HG02610 (cell line): ENCODE measurements around the gene DNAJC3.

Experiments
- ATAC-seq: cut with Tn5 transposase; IDR thresholded peaks from one replicate; pipeline ENCODE4 v1.9.1; 2021; ENCODE audit warnings: mild to moderate bottlenecking, moderate library complexity; ENCODE audit not compliant: unreplicated experiment

Gene DNAJC3

DNA sequence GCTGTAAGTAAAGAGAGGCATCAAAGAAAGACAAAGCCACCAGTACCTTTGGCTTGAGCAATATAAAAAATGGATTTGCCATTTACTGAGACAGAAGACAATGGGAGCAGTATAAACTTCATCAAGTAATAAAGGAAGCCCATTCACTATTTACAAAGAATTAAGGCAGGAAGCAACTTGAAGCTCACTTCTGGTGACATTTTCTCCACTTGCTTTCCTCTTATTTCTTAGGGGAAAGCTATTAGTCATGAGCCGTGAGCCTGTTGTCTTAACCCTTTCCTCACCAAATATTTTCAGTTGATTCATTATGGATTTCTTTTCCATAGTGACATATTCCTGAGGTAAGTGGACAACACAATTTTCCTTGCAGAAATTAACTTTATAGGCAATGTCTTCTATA lies 156.8 kb downstream of the DNAJC3 start:
- no peak for ATAC-seq

GRCh38 chr13:95834134-95834765 lies 157.3 kb downstream of the DNAJC3 start:
- ATAC-seq, result peak; percentile 81

DNA sequence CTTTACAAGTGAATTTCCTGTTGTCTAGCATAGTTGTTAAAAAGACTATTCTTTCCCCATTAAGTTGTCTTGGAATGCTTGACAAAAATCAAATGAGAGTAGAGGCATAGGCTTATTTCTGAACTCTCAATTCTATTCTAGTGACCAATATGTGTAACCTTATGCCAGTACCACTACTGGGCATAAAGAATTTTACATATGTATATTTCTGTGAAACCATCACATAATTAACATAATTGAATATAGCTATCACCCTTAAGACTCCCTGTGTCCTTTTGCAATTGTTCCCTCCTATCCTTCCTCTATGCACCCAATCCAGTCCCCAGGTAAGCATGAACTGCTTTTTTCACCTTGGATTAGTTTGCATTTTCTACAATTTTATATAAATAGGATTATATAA lies 165.0 kb downstream of the DNAJC3 start:
- ATAC-seq, result no peak

GRCh38 chr13:95842898-95843297 lies 166.0 kb downstream of the DNAJC3 start:
- no peak for ATAC-seq
